ENCODE data around the gene MS4A12. TPM values are rescaled to one million over a fixed set of nuclear protein-coding genes. Genes with fewer than 3 reads are reported as not detected.

MS4A12 gene
- polyA plus RNA-seq, 2 of the 4 experiments (the other 2 are of a cell fraction), result not detected

Other genes starting within 250 kb of the MS4A12 start
- not detected in 2 replicates for gene MS4A4E, start 249.6 kb upstream of the MS4A12 start, polyA plus RNA-seq (2011; rRNA removed)
- not detected in 3 replicates for gene MS4A4E, start 249.6 kb upstream of the MS4A12 start, polyA plus RNA-seq (2017; fragmentation: RNase III; extraction: RNeasy Plus Mini Kit Qiagen cat#74134 plus additional on column Dnase treatment)
- not detected in 2 replicates for gene MS4A4A, start 212.1 kb upstream of the MS4A12 start, polyA plus RNA-seq (2011; rRNA removed)
- gene MS4A4A, start 212.1 kb upstream of the MS4A12 start, polyA plus RNA-seq (2017; fragmentation: RNase III; extraction: RNeasy Plus Mini Kit Qiagen cat#74134 plus additional on column Dnase treatment), result not detected in 3 replicates
- gene MS4A6E, start 165.5 kb upstream of the MS4A12 start, polyA plus RNA-seq (2011; rRNA removed), result not detected in 2 replicates
- gene MS4A6E, start 165.5 kb upstream of the MS4A12 start, polyA plus RNA-seq (2017; fragmentation: RNase III; extraction: RNeasy Plus Mini Kit Qiagen cat#74134 plus additional on column Dnase treatment), result not detected in 3 replicates
- gene MS4A7, start 114.2 kb upstream of the MS4A12 start, polyA plus RNA-seq (2011; rRNA removed), result not detected in 2 replicates
- not detected in 3 replicates for gene MS4A7, start 114.2 kb upstream of the MS4A12 start, polyA plus RNA-seq (2017; fragmentation: RNase III; extraction: RNeasy Plus Mini Kit Qiagen cat#74134 plus additional on column Dnase treatment)
- not detected in 2 replicates for gene MS4A14, start 96.3 kb upstream of the MS4A12 start, polyA plus RNA-seq (2011; rRNA removed)
- not detected in 3 replicates for gene MS4A14, start 96.3 kb upstream of the MS4A12 start, polyA plus RNA-seq (2017; fragmentation: RNase III; extraction: RNeasy Plus Mini Kit Qiagen cat#74134 plus additional on column Dnase treatment)
- not detected in 2 replicates for gene MS4A5, start 63.2 kb upstream of the MS4A12 start, polyA plus RNA-seq (2011; rRNA removed)
- not detected in 3 replicates for gene MS4A5, start 63.2 kb upstream of the MS4A12 start, polyA plus RNA-seq (2017; fragmentation: RNase III; extraction: RNeasy Plus Mini Kit Qiagen cat#74134 plus additional on column Dnase treatment)
- gene MS4A1, start 36.9 kb upstream of the MS4A12 start, polyA plus RNA-seq (2011; rRNA removed), result not detected in 2 replicates
- gene MS4A1, start 36.9 kb upstream of the MS4A12 start, polyA plus RNA-seq (2017; fragmentation: RNase III; extraction: RNeasy Plus Mini Kit Qiagen cat#74134 plus additional on column Dnase treatment), result not detected in 3 replicates
- gene MS4A13, start 22.6 kb downstream of the MS4A12 start, polyA plus RNA-seq (2011; rRNA removed), result not detected in 2 replicates
- not detected in 3 replicates for gene MS4A13, start 22.6 kb downstream of the MS4A12 start, polyA plus RNA-seq (2017; fragmentation: RNase III; extraction: RNeasy Plus Mini Kit Qiagen cat#74134 plus additional on column Dnase treatment)
- gene MS4A8, start 206.8 kb downstream of the MS4A12 start, polyA plus RNA-seq (2011; rRNA removed), result 0.11 TPM in 1 of 2 replicates, not detected in the other
- not detected in 3 replicates for gene MS4A8, start 206.8 kb downstream of the MS4A12 start, polyA plus RNA-seq (2017; fragmentation: RNase III; extraction: RNeasy Plus Mini Kit Qiagen cat#74134 plus additional on column Dnase treatment)
- not detected in 2 replicates for gene MS4A18, start 231.9 kb downstream of the MS4A12 start, polyA plus RNA-seq (2011; rRNA removed)
- not detected in 3 replicates for gene MS4A18, start 231.9 kb downstream of the MS4A12 start, polyA plus RNA-seq (2017; fragmentation: RNase III; extraction: RNeasy Plus Mini Kit Qiagen cat#74134 plus additional on column Dnase treatment)